NCI-H526 (cell line): ENCODE results near the gene CANX.
"Not testable (repeated sequence)": the region's sequence is repeated elsewhere in the genome, so short reads cannot be mapped to it uniquely, and the experiment has no call there.

Source experiments
- DNase-seq, 2 experiments: peaks; one replicate each; lab custom pipeline; 2025; lab: John Stamatoyannopoulos, UW

The CANX gene

DNA sequence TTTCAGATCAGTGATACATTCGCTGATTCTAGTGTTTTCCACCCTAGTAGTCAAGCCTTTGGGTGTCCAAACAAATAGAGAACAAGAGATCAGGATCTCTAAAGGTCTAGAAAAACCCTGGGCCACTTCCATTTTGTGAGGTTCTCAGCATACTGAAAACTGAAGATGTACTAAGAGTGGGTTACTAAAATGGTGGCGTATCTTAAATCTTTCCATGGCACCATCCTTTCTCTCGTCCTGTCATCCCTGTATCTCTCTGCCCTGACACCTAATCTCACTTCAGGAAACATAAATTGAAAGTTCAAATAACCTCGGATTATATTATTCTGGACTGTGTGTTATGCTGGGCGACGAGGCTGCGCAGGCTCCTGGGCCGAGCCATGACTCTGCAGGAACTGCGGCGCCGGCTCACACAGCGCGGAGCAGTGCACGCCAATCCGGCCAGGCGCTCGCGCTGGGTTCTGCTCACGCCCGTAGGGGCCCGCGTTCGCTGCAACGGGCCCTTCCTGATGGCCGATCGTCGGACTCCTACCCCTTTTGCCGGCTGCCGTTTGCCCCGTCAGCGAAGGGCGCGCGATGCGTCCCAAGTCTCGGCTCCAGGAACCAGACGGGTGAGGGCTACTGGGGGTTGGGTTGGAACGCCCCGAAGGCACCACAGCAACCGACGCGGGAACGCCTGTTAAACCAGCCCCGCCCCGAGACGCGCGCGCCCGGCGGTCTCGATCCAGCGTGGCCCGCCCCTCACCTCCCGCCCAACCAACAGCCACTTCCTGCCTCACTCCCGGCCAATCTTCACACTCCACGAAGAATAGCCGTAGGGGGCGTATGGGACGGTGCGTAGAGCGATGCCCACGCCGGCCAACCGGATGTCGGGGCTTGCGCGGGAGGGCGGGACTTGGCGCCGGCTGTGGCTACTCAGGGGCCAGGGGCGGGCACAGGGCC is 503 bp upstream of the CANX start:
- DNase-seq = peak; percentile 95 to 98

DNA sequence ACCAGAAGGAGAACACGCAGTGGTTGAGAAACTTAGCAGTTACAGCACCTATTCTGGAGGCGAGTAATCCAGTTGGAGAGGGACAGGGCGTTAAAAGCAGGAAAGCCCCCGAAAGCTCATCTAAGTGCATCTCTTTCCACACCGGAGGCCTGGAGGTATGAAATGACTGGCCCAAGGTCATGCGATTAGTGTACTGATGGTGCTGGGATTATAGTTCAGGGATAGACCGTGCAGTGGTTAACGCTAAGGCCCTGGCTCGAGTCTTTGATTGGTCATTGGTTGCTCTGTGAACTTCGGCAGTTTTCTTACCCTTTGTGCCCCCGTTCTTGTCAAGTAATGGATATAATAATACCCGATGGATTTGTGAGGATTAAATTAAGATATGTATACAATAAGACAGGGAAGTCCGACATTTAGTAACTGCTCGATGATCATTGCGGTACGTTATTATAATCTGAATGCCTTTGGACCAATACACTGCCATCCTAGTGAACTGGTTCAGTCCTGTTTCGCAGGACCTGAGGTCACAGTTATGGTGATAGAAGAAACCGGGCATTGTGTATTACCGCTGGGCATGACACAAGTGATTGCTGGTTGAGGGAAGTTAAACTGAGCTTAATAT is 960 bp downstream of the CANX start:
- peak in 1 of 2 experiments; percentile 36 for DNase-seq

DNA sequence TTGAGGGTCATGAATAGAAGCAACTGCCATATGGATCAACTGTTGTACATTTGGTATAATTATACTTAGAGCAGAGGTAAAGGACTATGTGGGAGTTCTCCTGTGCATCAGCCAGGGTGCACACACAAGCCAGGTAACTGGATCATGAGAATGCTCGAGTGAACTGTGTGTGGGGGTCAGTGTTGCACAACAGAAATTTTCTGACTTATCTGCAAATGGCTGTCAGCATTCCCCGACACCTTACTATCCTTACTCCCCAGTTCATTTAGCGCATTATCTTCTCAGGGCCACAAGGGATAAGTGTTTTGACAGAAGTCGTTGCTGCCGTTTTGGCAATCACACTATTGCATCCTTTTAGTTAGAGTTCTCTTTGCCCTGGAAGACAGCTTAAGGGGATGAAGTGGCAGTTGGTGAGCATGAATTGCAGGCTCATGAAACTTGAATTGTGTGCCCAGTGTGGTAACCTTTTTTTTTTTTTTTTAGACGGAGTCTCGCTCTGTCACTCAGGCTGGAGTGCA is 1.7 kb downstream of the CANX start:
- DNase-seq = no peak

DNA sequence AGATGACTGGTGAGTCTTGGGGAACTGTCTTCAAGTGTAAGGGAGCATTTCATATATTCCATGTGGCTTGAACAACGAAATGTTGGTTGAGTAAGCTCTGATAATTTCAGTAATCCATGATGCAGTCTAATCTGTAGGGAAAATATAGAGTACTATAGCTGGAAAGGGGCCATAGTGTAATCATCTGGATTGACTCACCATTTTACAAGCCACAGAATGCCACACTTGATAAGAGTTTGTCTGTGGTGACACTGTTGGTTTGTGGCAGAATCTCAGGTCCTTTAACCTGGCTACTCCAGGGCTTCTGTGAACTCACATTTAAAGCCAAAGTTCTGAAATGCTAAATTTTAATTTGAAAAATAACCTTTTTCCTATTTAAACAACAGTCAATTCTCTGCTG is 17.5 kb downstream of the CANX start:
- DNase-seq = no peak

DNA sequence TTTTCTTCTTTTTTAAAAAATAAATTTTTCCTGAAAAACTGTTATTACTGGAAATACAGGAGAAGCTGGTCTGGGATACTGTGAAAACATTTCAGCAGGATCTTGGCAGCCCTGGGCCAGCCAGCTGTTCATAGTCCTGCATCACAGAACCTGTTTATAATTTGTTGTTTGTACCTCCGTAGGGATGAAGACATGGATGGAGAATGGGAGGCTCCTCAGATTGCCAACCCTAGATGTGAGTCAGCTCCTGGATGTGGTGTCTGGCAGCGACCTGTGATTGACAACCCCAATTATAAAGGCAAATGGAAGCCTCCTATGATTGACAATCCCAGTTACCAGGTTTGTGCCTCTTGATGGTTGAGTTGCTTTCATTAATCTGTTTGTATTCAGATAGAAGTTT is 21.5 kb downstream of the CANX start:
- no peak for DNase-seq

DNA sequence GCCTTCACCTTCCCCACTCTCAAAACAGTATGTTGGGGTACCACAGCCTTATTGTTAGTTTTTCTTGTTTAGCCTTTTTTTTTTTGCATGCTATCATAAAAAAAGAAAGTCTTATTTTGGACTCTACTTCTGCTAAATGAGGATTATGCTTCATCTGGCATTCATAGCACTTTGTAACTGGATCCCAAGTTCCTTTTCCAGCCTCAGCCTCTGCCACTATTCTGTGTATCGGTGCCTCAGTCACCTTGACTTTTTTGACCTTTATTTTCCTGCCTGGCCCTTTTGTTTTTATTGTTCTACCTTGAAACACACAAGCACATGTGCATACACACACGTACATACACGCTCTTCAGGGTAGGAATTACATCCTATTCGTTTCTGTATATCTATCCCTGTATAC is 25.4 kb downstream of the CANX start:
- DNase-seq = no peak

DNA sequence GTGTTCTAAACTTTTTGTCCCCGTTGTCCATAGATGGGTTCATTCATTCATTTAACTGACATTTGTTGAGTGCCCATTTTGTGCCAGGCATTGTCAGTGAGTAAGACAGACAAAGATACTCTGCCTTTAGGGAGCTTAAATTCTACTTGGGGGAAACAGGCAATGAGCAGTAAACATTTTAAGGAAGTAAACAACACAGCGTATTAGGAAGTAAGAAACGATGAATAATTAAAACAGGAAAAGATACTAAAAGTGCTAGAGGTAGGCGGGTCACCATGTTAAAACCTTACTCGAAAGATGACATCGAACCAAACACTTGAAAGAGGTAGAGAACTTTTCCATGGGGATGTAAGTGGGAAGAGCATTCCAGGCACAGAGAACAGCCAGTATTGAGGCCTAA is 28.3 kb downstream of the CANX start:
- no peak for DNase-seq

DNA sequence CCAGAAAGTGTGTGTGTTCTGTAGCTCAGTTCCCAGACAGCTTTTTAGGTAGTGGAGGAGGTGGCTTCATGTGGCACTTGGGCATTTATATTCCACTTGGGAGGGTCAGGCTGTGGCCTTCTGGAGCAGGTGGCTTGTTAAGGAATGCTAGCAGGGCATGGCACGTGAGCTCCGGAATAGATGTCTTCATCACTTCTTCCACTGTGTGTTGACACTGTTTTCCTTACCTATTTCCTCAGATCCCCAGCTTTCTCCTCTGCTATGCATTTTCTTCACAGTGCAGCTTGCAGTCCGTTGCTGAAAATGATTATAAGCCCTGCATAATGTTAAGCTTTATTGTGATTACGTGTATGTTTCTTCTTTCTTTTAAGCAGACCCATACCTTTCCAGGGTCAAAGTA is 30.5 kb downstream of the CANX start:
- no peak for DNase-seq

DNA sequence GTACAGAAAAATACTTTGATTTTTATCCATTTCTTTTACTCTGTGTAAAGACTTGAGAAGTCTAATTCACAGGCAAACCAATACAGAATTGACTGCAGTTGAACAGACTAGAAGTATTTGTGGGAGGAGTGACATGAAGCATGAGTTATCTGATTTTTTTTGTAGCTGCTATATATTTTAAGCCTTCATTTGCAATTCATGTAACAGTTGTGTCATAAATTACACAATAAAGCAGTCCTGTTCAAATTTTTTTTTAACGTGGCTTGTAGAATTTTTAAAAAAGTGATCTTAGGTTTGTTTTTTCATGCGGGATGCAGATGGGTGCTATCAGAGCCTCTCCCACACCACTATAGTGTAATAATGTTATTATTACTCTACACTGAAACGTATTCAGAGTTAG is 31.0 kb downstream of the CANX start:
- DNase-seq = no peak

DNA sequence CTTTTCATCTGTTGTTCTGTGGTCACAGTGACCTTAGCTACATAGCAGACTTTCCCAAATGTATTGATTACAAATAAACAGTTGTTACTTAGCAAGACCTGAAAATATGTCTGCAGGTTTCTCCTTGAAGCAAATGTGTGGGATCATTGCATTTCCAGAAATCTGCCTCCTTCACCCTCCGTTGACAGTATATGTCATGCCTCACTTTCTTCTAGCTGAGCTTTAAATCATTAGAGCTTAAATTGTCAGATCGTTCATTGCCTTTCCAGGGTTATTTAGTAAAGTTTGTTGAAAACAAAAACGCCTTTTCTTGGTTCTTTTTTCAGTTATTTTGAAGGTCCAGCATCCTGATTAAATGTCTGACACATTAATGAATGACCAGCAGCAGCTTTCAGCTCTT is 31.6 kb downstream of the CANX start:
- DNase-seq = no peak

DNA sequence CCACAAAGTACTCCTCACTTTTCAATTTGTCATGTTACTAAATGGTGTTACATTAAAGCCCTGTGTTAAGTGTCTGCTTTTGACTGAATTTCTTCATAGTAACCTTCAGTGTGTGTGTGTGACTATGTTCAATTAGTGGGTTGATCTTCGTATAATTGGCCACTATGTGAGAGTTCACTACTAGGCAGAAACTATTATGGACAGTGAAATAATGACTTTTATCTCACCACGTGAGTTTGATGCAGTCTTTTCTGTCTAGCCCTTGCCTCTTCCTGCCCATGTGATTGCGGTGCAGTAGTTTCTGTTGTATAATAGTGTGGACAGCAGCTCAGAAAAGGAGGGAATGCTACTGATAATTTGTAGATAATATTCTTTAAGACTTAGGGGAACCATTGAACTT is 32.1 kb downstream of the CANX start:
- no peak for DNase-seq

DNA sequence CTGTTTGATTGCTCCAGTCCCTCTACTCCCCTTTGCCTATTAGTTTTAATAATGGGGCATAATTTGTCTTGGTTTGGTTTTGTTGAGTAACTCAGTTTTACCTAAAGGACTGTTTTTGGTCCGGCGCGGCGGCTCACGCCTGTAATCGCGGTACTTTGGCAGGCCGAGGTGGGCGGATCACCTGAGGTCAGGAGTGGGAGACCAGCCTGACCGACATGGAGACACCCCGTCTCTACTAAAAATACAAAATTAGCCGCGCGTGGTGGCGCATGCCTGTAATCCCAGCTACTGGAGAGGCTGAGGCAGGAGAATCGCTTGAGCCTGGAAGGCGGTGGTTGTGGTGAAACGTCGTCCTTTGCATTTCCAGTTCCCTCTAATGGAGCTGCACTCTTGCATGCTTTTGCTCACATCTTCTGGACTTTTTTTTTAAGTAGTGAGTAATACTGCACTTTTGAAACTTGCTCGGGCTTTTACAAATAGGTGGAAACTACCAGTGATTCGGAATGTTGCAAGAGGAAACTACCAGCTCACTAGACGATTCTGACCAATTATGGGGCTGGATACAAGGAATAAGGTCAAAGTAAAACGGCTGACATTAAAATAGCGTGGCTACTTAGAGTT is 33.1 kb downstream of the CANX start:
- peak in 1 of 2 experiments; percentile 32 for DNase-seq

DNA sequence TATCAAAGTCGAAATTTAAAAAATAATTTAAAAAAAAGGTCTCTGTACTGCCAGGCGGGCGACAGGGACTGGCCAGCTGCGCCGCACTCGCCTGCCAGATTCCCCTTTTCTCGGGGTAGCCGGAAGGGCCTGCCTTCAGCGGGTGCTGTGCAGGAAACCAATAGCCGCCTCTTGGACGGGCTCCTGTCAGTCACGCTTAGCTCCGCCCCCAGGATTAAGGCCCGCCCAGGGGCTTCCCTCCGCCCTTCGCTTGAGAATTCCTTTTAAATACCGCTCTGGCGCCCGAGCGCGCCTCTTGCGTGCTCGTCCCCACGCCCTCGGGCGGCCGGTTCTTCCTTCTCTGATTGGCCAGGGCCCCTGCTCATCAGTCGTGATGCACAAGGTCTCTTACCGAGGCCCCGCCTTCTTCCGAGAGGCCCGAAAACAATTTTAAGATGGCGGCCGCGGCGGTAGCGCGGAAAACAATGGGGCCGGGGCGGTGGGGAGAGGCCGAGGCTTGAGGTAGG is 33.7 kb downstream of the CANX start, which contains the start of gene MAML1:
MAML1 (plus strand) TSS at position 411 of the 506 bp plus-strand sequence. CDS start 291 bp downstream, outside the sequence.
- peak; percentile 97 to 99 for DNase-seq

DNA sequence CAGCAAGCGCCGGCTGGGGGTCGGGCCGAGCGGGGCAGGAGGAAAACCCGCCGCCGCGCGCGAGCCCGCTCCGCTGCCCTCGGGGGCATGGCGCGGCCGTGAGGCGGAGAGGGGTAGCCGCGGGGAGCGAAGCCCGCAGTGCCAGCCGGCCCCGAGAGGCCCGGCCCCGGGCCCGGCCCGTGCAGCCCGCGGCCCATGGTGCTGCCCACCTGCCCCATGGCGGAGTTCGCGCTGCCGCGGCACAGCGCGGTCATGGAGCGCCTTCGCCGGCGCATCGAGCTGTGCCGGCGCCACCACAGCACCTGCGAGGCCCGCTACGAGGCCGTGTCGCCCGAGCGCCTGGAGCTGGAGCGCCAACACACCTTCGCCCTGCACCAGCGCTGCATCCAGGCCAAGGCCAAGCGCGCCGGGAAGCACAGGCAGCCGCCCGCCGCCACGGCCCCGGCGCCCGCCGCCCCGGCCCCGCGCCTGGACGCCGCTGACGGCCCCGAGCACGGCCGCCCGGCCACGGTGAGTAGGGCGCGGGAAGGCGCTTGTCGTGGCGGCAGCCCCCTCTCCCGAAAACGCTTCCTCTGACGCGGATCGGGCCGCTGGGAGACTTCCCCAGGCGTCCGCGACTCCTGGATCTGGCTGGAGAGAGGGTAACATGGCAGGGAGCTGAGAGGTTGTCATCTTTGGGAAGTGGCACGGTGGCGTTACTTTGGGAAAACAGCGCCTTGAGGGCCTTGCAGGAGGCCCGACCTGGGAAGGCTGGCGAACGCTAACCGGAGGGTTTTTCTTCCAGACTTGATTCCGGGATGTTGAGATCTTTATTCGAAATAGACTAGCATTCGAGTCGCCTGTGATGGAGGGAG is 34.4 kb downstream of the CANX start:
- DNase-seq = peak in 1 of 2 experiments; percentile 60

DNA sequence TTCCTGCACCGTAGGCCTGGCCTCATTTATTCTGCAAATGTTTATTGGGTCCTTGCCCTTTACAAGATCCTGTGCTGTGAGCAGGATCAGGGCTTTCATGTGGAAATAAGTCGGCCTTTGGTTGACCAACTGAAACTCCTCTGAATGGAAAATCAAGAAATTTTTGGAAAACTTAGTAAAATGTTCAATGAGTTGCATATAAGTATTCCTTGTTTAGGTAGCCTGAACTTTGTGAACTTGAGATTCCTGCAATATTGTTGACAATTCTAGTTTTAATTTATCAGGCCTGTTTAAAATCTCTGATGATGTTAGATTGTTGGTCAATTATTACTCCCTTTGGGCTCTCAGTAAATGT is 35.0 kb downstream of the CANX start:
- DNase-seq = no peak

DNA sequence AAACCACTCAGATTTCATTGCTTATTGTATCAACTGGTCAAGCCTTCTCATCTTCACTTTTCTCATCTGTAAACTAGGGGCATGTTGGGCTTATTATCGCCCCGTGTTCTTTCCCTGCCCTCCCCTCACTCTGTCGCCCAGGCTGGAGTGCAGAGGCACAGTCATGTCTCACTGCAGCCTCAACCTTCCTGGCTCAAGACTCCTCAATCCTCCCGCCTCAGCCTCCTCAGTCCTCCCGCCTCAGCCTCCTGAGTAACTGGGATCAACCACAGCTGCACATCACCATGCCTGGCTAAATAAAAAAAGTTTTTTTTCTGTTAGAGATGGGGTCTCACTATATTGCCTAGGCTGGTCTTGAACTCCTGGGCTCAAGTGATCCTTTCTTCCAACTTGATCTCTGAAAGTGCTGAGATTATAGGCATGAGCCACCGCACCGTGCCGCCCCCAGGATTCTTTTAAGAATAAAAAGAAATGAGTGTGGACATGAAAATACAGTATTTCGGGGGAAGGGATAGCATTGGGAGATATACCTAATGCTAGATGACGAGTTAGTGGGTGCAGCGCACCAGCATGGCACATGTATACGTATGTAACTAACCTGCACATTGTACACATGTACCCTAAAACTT is 35.9 kb downstream of the CANX start:
- DNase-seq = no peak

DNA sequence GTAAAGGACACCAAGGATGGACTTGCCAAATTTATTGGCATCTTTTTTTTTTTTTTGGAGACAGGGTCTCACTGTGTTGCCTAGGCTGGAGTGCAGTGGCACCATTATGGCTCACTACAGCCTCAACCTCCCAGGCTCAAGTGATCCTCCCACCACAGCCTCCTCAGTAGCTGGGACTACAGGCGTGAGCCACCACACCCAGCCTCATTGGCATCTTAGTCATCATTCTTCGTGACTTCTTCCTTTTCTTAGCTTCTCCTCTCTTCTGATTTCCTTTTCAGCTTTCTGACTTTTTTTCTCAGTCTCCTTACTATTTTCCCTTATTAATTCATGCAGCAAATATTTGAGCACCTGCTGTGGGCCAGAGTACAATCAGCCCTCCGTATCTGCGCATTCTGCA is 40.0 kb downstream of the CANX start:
- DNase-seq = no peak

DNA sequence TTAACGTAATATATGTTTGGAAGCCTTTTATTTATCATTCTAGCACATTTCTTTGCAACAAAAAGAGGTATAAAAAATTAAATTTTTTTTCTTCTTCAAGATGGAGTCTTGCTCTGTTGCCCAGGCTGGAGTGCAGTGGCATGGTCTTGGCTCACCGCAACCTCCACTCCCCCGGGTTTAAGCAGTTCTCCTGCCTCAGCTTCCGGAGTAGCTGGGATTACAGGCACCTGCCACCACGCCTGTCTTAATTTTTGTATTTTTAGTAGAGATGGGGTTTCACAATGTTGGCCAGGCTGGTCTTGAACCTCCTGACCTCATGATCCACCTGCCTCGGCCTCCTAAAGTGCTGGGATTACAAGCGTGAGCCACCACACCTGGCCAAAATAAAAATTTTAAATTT is 45.3 kb downstream of the CANX start:
- DNase-seq = not testable (repeated sequence)

DNA sequence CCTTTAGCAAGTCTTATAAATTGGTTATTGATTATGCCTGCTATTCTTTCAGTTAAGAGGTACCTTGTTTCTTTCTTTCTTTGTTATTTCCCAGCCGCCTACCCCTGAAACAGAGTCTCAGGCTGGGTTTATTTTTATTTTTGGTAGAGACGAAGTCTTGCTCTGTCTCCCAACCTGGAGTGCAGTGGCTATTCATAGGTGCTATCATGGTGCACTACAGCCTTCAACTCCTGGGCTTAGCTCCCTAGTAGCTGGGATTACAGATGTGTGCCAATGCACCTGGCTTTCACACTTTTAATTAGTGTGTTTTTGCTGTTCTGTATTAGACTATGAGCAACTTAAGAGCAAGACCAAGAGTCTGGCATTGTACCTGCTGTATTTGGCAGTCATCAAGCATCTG is 48.1 kb downstream of the CANX start:
- DNase-seq = no peak

DNA sequence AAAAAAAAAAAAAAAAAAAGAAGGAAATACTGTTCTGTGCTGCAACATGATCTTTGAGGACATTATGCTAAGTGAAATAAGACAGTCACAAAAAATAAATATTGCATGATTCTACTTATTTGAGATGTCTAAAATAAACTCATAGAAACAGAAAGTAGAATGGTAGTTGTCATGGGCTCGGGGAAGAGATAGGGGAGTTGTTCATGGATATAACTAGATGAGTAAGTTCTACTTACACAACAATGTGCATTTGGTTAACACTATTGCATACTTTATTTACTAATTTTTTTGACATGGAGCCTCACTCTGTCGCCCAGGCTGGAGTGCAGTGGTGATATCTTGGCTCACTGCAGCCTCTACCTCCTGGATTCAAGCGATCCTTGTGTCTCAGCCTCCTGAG is 49.0 kb downstream of the CANX start:
- no peak for DNase-seq

DNA sequence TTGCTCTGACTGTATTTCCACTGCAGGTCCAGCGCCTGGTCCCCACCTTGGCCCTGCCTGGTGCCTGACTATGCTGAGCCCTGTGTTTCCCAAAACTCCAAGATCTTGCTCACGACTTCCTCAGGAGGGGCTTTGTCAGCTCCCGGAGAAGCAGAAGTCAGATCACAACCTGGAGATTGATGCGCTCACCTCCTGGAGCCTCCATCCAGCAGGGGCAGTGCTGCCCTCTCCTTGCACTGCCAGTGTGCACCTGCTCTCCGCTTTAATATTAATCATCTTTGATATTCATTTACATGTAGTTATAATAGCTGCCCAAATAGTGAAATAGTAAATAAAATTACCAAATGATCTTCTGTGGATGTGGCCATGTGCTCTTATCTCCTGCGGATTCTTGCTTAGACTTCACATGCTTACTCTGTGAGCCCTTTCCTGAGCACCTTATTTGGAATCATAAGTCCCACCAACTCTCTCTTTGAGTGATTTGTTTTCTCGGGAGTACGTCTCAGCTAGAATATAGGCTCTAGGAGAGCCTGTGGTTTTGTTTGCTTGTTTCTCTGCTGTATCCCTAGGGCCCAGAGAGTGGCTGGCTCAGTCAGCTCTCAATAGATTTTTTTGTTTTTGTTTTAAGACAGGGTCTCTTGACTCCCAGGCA is 51.2 kb downstream of the CANX start:
- DNase-seq = no peak
